Activated T-cell treated with anti-CD3 and anti-CD28 coated beads, Interleukin-2, amount 50 U/mL, for 72 hours (primary cell): ENCODE data around the gene TRMT10C. TPM values are rescaled to one million over a fixed set of nuclear protein-coding genes. Genes with fewer than 3 reads are reported as not detected.
A peak's percentile ranks its signal among the peaks of the same experiment; 100 is the strongest.

Experiments
- ATAC-seq, 2 donors: fragments of 150-1000 bp; cut with Tn5 transposase; replicated peaks in 1 of 2; 2 replicates each; pipeline ENCODE4 v1.10.0; 2021; ENCODE audit warnings: moderate library complexity in 2 of 2, mild to moderate bottlenecking in 1 of 2
- DNase-seq, 2 donors: peaks; one replicate each; pipeline ENCODE4 v3.0.0; 2021 to 2022; ENCODE audit warnings: mixed read lengths in 1 of 2
- H3K27ac Mint-ChIP-seq: one replicate; pipeline ENCODE4 v1.8.0; 2022; ENCODE audit warnings: mild to moderate bottlenecking, moderate library complexity, mixed read lengths
- H3K27me3 Mint-ChIP-seq: one replicate; pipeline ENCODE4 v1.8.0; 2022; ENCODE audit warnings: low read depth, mixed read lengths
- H3K36me3 Mint-ChIP-seq, 2 donors: one replicate each; pipeline ENCODE4 v1.8.0; 2022; ENCODE audit warnings: mixed read lengths in 2 of 2, mild to moderate bottlenecking in 1 of 2; ENCODE audit not compliant: insufficient read depth in 2 of 2
- H3K4me1 Mint-ChIP-seq: one replicate; pipeline ENCODE4 v1.8.0; 2022; ENCODE audit warnings: low read depth, mixed read lengths
- H3K4me3 Mint-ChIP-seq, 2 donors: one replicate each; pipeline ENCODE4 v1.8.0; 2022; ENCODE audit warnings: mild to moderate bottlenecking in 2 of 2, mixed read lengths in 2 of 2, moderate library complexity in 2 of 2
- H3K9me3 Mint-ChIP-seq, 2 donors: one replicate each; pipeline ENCODE4 v1.8.0; 2022; ENCODE audit warnings: mixed read lengths in 2 of 2
- total RNA-seq, 2 donors: library from RNA; stranded (reverse); gene quantifications; one replicate each; pipeline ENCODE4 v1.2.3, GENCODE V29; 2022

TRMT10C gene
- 10 to 100 TPM; 19.3 to 22.0 TPM for total RNA-seq

GRCh38 chr3:101561630-101562328 lies at the start of gene TRMT10C:
TRMT10C (plus strand) TSS chr3:101561868; CDS start chr3:101564782, 2,914 bp downstream.
- Mint-ChIP-seq H3K9me3 (peaks cover 0 to 1% of the 10 kb centered on the region in 2 donors), H3K4me1 (peaks cover 52% of the 10 kb centered on the region)

GRCh38 chr3:101512396-101512645 lies 49.3 kb upstream of the TRMT10C start:
- peaks cover 7 to 12% of the 10 kb centered on the region in 2 donors for H3K36me3 Mint-ChIP-seq
- H3K27me3 Mint-ChIP-seq: no peaks in the 10 kb centered on the region
- peak; percentile 39 to 46 for ATAC-seq
- H3K4me3 Mint-ChIP-seq: peak overlapping the region; percentile 96 to 98
- DNase-seq: no peak
- peaks cover 45% of the 10 kb centered on the region for H3K4me1 Mint-ChIP-seq
- no peaks in the 10 kb centered on the region for H3K9me3 Mint-ChIP-seq
- H3K27ac Mint-ChIP-seq: peak overlapping the region; percentile 98

More at GRCh38 chr3:101561630-101562328, at the start of gene TRMT10C:
- Mint-ChIP-seq H3K4me3 (peak within 1 kb of the TSS; percentile 96), H3K27ac (peak within 1 kb of the TSS; percentile 94), H3K36me3 (peaks cover 7 to 32% of the 10 kb centered on the region in 2 donors), H3K27me3 (no peaks in the 10 kb centered on the region)
- ATAC-seq: peak; percentile 99
- DNase-seq: peak; percentile 93 to 94

GRCh38 chr3:101512646-101513418 lies 48.8 kb upstream of the TRMT10C start, which contains the start of gene SENP7:
SENP7 (minus strand) TSS chr3:101513212; CDS start chr3:101513130, 82 bp downstream.
- no peaks in the 10 kb centered on the region for H3K27me3 Mint-ChIP-seq
- DNase-seq: peak; percentile 80 to 81
- peaks cover 49% of the 10 kb centered on the region for H3K4me1 Mint-ChIP-seq
- H3K27ac Mint-ChIP-seq: peak within 1 kb of the TSS; percentile 98
- peak within 1 kb of the TSS; percentile 96 to 98 for H3K4me3 Mint-ChIP-seq
- H3K9me3 Mint-ChIP-seq: no peaks in the 10 kb centered on the region
- peak; percentile 67 to 79 for ATAC-seq
- peaks cover 7 to 12% of the 10 kb centered on the region in 2 donors for H3K36me3 Mint-ChIP-seq

- DNase-seq: no peak
- Mint-ChIP-seq H3K4me3 (peak overlapping the region; percentile 96 to 98), H3K27me3 (no peaks in the 10 kb centered on the region), H3K4me1 (peaks cover 51% of the 10 kb centered on the region), H3K9me3 (no peaks in the 10 kb centered on the region), H3K27ac (peak overlapping the region; percentile 98), H3K36me3 (peaks cover 5 to 10% of the 10 kb centered on the region in 2 donors)
- ATAC-seq: peak; percentile 3 to 18
Observed at GRCh38 chr3:101513419-101513986, 48.2 kb upstream of the TRMT10C start.

- H3K4me1 Mint-ChIP-seq: peaks cover 64% of the 10 kb centered on the region
- H3K27me3 Mint-ChIP-seq: no peaks in the 10 kb centered on the region
Observed at GRCh38 chr3:101518421-101518871, 43.2 kb upstream of the TRMT10C start.

GRCh38 chr3:101519685-101520365 lies 41.8 kb upstream of the TRMT10C start:
- Mint-ChIP-seq H3K27me3 (no peaks in the 10 kb centered on the region), H3K4me3 (peak overlapping the region; percentile 81 to 85), H3K27ac (peak overlapping the region; percentile 52), H3K9me3 (peaks cover 0 to 2% of the 10 kb centered on the region in 2 donors), H3K36me3 (peaks cover 0 to 1% of the 10 kb centered on the region in 2 donors), H3K4me1 (peaks cover 61% of the 10 kb centered on the region)
- ATAC-seq (no peak), DNase-seq (no peak)

More at GRCh38 chr3:101518421-101518871, 43.2 kb upstream of the TRMT10C start:
- peak overlapping the region; percentile 73 for H3K27ac Mint-ChIP-seq
- DNase-seq (peak; percentile 67 to 75), ATAC-seq (peak; percentile 95 to 96)
- no peaks in the 10 kb centered on the region for H3K36me3 Mint-ChIP-seq
- H3K9me3 Mint-ChIP-seq: no peaks in the 10 kb centered on the region
- H3K4me3 Mint-ChIP-seq: peak overlapping the region; percentile 74 to 76

- no peak for DNase-seq
- peaks cover 4 to 6% of the 10 kb centered on the region in 2 donors for H3K9me3 Mint-ChIP-seq
- peak overlapping the region; percentile 89 for H3K27ac Mint-ChIP-seq
- H3K36me3 Mint-ChIP-seq: peaks cover 4 to 5% of the 10 kb centered on the region in 2 donors
- H3K4me3 Mint-ChIP-seq: peak overlapping the region; percentile 81 to 85
- peaks cover 58% of the 10 kb centered on the region for H3K4me1 Mint-ChIP-seq
- no peaks in the 10 kb centered on the region for H3K27me3 Mint-ChIP-seq
- no peak for ATAC-seq
Observed at GRCh38 chr3:101521211-101521701, 40.4 kb upstream of the TRMT10C start.

GRCh38 chr3:101527441-101527840 lies 34.2 kb upstream of the TRMT10C start:
- H3K4me1 Mint-ChIP-seq: peaks cover 33% of the 10 kb centered on the region
- H3K9me3 Mint-ChIP-seq: peaks cover 8% of the 10 kb centered on the region in 2 donors
- peaks cover 5 to 10% of the 10 kb centered on the region in 2 donors for H3K36me3 Mint-ChIP-seq
- no peak overlapping the region for H3K4me3 Mint-ChIP-seq
- no peak overlapping the region for H3K27ac Mint-ChIP-seq
- no peak for DNase-seq
- H3K27me3 Mint-ChIP-seq: no peaks in the 10 kb centered on the region
- ATAC-seq: no peak

GRCh38 chr3:101527906-101528305 lies 33.8 kb upstream of the TRMT10C start:
- Mint-ChIP-seq H3K36me3 (peaks cover 5 to 10% of the 10 kb centered on the region in 2 donors), H3K9me3 (peaks cover 8% of the 10 kb centered on the region in 2 donors), H3K4me3 (no peak overlapping the region), H3K27me3 (no peaks in the 10 kb centered on the region), H3K27ac (no peak overlapping the region), H3K4me1 (peaks cover 30% of the 10 kb centered on the region)
- ATAC-seq (no peak), DNase-seq (no peak)

GRCh38 chr3:101529816-101530685 lies 31.6 kb upstream of the TRMT10C start:
- no peak overlapping the region for H3K27ac Mint-ChIP-seq
- no peak overlapping the region for H3K4me3 Mint-ChIP-seq
- H3K27me3 Mint-ChIP-seq: no peaks in the 10 kb centered on the region
- DNase-seq (no peak), ATAC-seq (no peak)
- peaks cover 29% of the 10 kb centered on the region for H3K4me1 Mint-ChIP-seq
- peaks cover 1 to 9% of the 10 kb centered on the region in 2 donors for H3K36me3 Mint-ChIP-seq
- peaks cover 4 to 6% of the 10 kb centered on the region in 2 donors for H3K9me3 Mint-ChIP-seq

- peak overlapping the region; percentile 62 for H3K27ac Mint-ChIP-seq
- H3K36me3 Mint-ChIP-seq: peaks cover 0 to 5% of the 10 kb centered on the region in 2 donors
- no peak for ATAC-seq
- no peaks in the 10 kb centered on the region for H3K27me3 Mint-ChIP-seq
- no peak for DNase-seq
- H3K4me3 Mint-ChIP-seq: peak overlapping the region; percentile 45 to 61
- peaks cover 2 to 5% of the 10 kb centered on the region in 2 donors for H3K9me3 Mint-ChIP-seq
- H3K4me1 Mint-ChIP-seq: peaks cover 29% of the 10 kb centered on the region
Observed at GRCh38 chr3:101530686-101531047, 31.0 kb upstream of the TRMT10C start.
